Measurements from ENCODE around the gene DNAJC19. TPM values are rescaled to one million over a fixed set of nuclear protein-coding genes. Genes with fewer than 3 reads are reported as not detected.

Gene DNAJC19
- total and polyA plus RNA-seq, 8 donors: 6.1 to 51.3 (median 42.3) TPM

DNA sequence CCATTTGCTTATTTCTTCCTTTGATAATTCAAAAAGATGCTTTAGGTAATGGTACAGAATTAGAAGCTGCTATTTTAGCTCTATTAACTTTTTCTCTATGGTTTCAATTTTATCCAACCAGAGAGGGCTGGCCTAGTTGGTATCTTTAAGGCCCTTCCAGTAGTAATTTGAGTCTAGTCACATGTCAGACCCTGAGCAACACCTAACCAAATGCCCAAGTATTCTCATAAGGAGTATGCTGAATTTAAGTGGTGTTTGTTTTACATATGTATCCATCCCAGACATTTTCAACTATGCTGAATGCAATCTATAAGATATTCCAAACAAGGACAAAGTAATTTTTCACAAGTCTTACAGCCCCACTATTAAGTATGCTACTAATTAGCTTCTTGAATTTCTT is 9.6 kb downstream of the DNAJC19 start:
- intact Hi-C loops (cut with DNase I; ENCODE audit: low total_unique reads): no loop called here
- Histone ChIP-seq H3K27ac (no peak overlapping the region), H3K36me3 (peaks cover 9 to 78% (median 61%) of the 10 kb centered on the region in 4 donors)

DNA sequence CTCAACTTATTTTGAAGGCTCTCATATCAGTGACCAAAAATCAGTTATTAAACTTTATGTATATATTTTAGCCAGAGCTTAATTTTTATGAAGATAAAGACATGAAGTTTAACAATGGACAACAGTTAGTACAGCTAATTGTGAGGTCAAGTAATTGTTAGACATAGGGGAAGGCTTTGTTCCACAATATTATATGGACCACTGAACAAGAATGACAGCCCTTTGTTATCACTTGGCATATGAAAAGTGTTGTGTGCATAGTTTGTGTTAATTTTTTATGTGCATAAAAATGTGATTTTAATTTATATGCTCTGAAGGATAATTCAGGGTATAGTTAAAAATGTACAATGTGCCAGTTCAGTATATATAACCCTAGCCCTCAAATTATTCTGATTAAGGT is 12.0 kb downstream of the DNAJC19 start:
- peaks cover 9 to 68% (median 57%) of the 10 kb centered on the region in 4 donors for H3K36me3 ChIP-seq
- intact Hi-C loops (cut with DNase I; ENCODE audit: low total_unique reads): no loop called here
- no peak overlapping the region for H3K4me3 ChIP-seq
- H3K4me1 ChIP-seq: peaks cover 0 to 21% (median 9%) of the 10 kb centered on the region in 4 donors
- TF ChIP-seq POLR2A (IDR thresholded peaks at IDR 0.05) (no peak), EP300 (IDR thresholded peaks at IDR 0.05) (no peak), POLR2AphosphoS5 (IDR thresholded peaks at IDR 0.05) (no peak)
- TF ChIP-seq, protein P1, sequence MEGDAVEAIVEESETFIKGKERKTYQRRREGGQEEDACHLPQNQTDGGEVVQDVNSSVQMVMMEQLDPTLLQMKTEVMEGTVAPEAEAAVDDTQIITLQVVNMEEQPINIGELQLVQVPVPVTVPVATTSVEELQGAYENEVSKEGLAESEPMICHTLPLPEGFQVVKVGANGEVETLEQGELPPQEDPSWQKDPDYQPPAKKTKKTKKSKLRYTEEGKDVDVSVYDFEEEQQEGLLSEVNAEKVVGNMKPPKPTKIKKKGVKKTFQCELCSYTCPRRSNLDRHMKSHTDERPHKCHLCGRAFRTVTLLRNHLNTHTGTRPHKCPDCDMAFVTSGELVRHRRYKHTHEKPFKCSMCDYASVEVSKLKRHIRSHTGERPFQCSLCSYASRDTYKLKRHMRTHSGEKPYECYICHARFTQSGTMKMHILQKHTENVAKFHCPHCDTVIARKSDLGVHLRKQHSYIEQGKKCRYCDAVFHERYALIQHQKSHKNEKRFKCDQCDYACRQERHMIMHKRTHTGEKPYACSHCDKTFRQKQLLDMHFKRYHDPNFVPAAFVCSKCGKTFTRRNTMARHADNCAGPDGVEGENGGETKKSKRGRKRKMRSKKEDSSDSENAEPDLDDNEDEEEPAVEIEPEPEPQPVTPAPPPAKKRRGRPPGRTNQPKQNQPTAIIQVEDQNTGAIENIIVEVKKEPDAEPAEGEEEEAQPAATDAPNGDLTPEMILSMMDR (IDR thresholded peaks at IDR 0.05): no peak
- H3K27me3 ChIP-seq: no peaks in the 10 kb centered on the region
- no peaks in the 10 kb centered on the region for H3K9me3 ChIP-seq
- DNase-seq: no peak
- H3K27ac ChIP-seq: no peak overlapping the region

More for the DNA sequence above, 9.6 kb downstream of the DNAJC19 start:
- DNase-seq: no peak
- H3K27me3 ChIP-seq: no peaks in the 10 kb centered on the region
- no peak for TF ChIP-seq POLR2A (IDR thresholded peaks at IDR 0.05)
- TF ChIP-seq EP300 (IDR thresholded peaks at IDR 0.05): no peak
- no peak for TF ChIP-seq POLR2AphosphoS5 (IDR thresholded peaks at IDR 0.05)
- TF ChIP-seq, protein P1 (IDR thresholded peaks at IDR 0.05): no peak
- H3K4me3 ChIP-seq: no peak overlapping the region
- H3K9me3 ChIP-seq: no peaks in the 10 kb centered on the region
- H3K4me1 ChIP-seq: peaks cover 0 to 37% (median 13%) of the 10 kb centered on the region in 4 donors

DNA sequence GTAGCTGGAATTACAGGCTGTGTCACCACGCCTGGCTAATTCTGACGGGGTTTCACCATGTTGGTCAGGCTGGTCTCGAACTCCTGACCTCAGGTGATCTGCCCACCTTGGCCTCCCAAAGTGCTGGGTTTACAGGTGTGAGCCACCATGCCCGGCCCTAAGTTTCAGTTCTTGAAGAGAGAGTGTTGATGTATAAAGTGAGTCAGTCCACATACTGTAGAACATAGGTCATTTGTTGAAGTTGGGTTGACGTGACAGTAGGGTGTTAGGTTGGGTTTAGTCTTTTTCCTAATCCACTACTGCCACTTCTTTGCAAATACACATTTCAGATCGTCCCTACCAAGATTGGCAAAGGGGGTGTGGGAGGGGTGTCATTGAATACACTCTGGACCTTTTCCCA is 15.2 kb downstream of the DNAJC19 start:
- Histone ChIP-seq H3K9me3 (no peaks in the 10 kb centered on the region), H3K27ac (no peak overlapping the region), H3K4me1 (no peaks in the 10 kb centered on the region), H3K4me3 (no peak overlapping the region), H3K27me3 (no peaks in the 10 kb centered on the region), H3K36me3 (peaks cover 16 to 86% (median 78%) of the 10 kb centered on the region in 4 donors)
- peak in 1 of 2 donors; percentile 11 for DNase-seq
- 90 to 95% (median 93%) methylated on average over 6 of the region's 6 CpGs for WGBS, 5 donors
- intact Hi-C loops (cut with DNase I; ENCODE audit: low total_unique reads): no loop called here
- no peak for TF ChIP-seq POLR2AphosphoS5 (IDR thresholded peaks at IDR 0.05)
- TF ChIP-seq EP300 (IDR thresholded peaks at IDR 0.05): no peak
- TF ChIP-seq, protein P1 (IDR thresholded peaks at IDR 0.05): no peak
- TF ChIP-seq POLR2A (IDR thresholded peaks at IDR 0.05): no peak

DNA sequence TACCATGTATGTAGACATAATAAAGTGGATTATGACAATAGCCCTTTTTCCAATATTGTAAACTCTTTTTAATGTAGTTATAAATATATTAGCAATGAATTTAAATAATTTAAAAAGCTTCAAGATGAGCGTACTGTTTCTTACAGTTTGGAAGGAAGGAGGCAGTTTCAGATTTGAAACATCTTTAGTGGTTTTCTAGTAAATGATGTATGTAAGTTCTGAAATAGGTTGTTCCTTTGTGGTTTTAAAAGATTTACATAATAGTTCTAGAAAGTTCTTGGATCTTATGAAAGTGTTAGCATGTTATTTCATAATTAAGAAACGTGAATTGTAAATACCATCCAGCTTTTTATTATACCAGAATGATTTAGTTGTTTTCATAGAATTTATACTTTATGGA is 16.0 kb downstream of the DNAJC19 start:
- TF ChIP-seq POLR2AphosphoS5 (IDR thresholded peaks at IDR 0.05) (no peak), POLR2A (IDR thresholded peaks at IDR 0.05) (no peak)
- TF ChIP-seq, protein P1 (IDR thresholded peaks at IDR 0.05): no peak
- WGBS, 5 donors: 78 to 86% (median 83%) methylated on average over 2 of the region's 2 CpGs
- intact Hi-C loops (cut with DNase I; ENCODE audit: low total_unique reads): no loop called here
- Histone ChIP-seq H3K36me3 (peaks cover 17 to 86% (median 78%) of the 10 kb centered on the region in 4 donors), H3K27me3 (no peaks in the 10 kb centered on the region), H3K4me3 (no peak overlapping the region), H3K9me3 (no peaks in the 10 kb centered on the region), H3K4me1 (no peaks in the 10 kb centered on the region), H3K27ac (no peak overlapping the region)
- no peak for DNase-seq

Measured in stomach (tissue), 9 donors.